ENCODE measurements around the gene CLCN2. TPM values are rescaled to one million over a fixed set of nuclear protein-coding genes. Genes with fewer than 3 reads are reported as not detected.

CLCN2 gene
- total and polyA plus RNA-seq, 2 of the 8 experiments (the other 6 are each of a cell fraction or from before 2014, with no cell fraction given), result 13.7 to 16.1 TPM

GRCh38 chr3:184359610-184360009, 1.8 kb downstream of the CLCN2 start:
- no peak overlapping the region for H2AFZ ChIP-seq (ENCODE audit: low read length)
- peak overlapping the region in 1 of 4 experiments; percentile 80; a peak in 1 of 8 replicates for H3K4me3 ChIP-seq (ENCODE audit: extremely low read depth in 1 of 4, insufficient read depth in 2 of 4, low read depth in 3 of 4, low read length in 4 of 4)
- H2BK20ac ChIP-seq (ENCODE audit: low read length), result no peak overlapping the region
- H3K23ac ChIP-seq (ENCODE audit: insufficient read length), result no peak overlapping the region
- H2BK15ac ChIP-seq (ENCODE audit: low read length), result no peak overlapping the region
- H3K23me2 ChIP-seq (ENCODE audit: low read depth, low read length), result peaks cover 22% of the 10 kb centered on the region
- H3K36me3 ChIP-seq (ENCODE audit: control insufficient read depth in 2 of 4, insufficient read depth in 4 of 4, low read length in 3 of 4), result peaks cover 4 to 28% (median 19%) of the 10 kb centered on the region in 4 experiments; a peak in 5 of 8 replicates
- TF ChIP-seq RFX5 (IDR thresholded peaks at IDR 0.05; ENCODE audit: borderline replicate concordance, low read depth, low read length) (no peak), CREB1 (IDR thresholded peaks at IDR 0.05) (no peak), HDAC2 (IDR thresholded peaks at IDR 0.05; ENCODE audit: borderline replicate concordance in 1 of 2, low read depth in 2 of 2, low read length in 2 of 2) (no peak)
- H3K9ac ChIP-seq (replicated peaks in 1 of 4; ENCODE audit: extremely low read depth in 1 of 4, low read depth in 3 of 4, low read length in 3 of 4), result no peak overlapping the region
- H3K4me2 ChIP-seq (ENCODE audit: insufficient read depth in 1 of 2, low read depth in 2 of 2, low read length in 2 of 2), result peak overlapping the region; percentile 94 to 98
- WGBS, 2 experiments (ENCODE audit: extremely low coverage in 1 of 2, insufficient coverage in 1 of 2, insufficient read length in 1 of 2, insufficient replicate concordance in 2 of 2, low coverage in 1 of 2, low lambda C conversion rate in 2 of 2, missing lambda C conversion rate in 1 of 2), result 34% methylated on average over 9 of the region's 9 CpGs; no CpG with 5 or more reads in 1 of the 2 experiments
- ChIA-PET CTCF (ENCODE audit: partially characterized antibody) (interaction anchor here (0.9 to 7.1 kb wide), 9 partner anchors 11 to 464 kb away, joined by 3 to 47 read pairs (median 4); no protein-coding TSS in a partner anchor), POLR2A (ENCODE audit: partially characterized antibody) (interaction anchor here (0.9 to 5.2 kb wide), 10 partner anchors 9 to 180 kb away, joined by 3 to 32 read pairs (median 5); no protein-coding TSS in a partner anchor)
- H3K4ac ChIP-seq (replicated peaks; ENCODE audit: insufficient read length, low read depth, low read length), result no peak overlapping the region
- no peak for DNase-seq (ENCODE audit: low read depth in 1 of 2, low spot score in 2 of 2)
- no peak overlapping the region for H4K8ac ChIP-seq (ENCODE audit: extremely low read depth, insufficient read depth, low read length)
- H2AK5ac ChIP-seq (ENCODE audit: low read depth, low read length), result no peak overlapping the region
- peak overlapping the region; percentile 75 for H4K91ac ChIP-seq (replicated peaks; ENCODE audit: insufficient read length, low read length)
- 0 out of 2 replicates have a peak, but pooled peaks cover under 1% of the 10 kb centered on the region for H3K79me1 ChIP-seq (ENCODE audit: low read depth, low read length)
- peaks cover 0 to 8% (median 3%) of the 10 kb centered on the region in 4 experiments; a peak in 3 of 7 replicates for H3K27me3 ChIP-seq (replicated peaks in 1 of 4; ENCODE audit: control insufficient read depth in 3 of 4, extremely low read depth in 1 of 4, insufficient read depth in 3 of 4, low read length in 3 of 4)
- H3K9me3 ChIP-seq (ENCODE audit: insufficient read depth in 2 of 2, low read depth in 1 of 2, low read length in 1 of 2), result no peaks in the 10 kb centered on the region
- H3K14ac ChIP-seq (ENCODE audit: insufficient read length), result no peak overlapping the region
- no peak overlapping the region for H3K56ac ChIP-seq (replicated peaks; ENCODE audit: insufficient read length, low read depth, low read length)
- peaks cover 3 to 20% (median 12%) of the 10 kb centered on the region in 4 experiments for H3K4me1 ChIP-seq (replicated peaks in 1 of 4; ENCODE audit: control insufficient read depth in 3 of 4, insufficient read depth in 4 of 4, low read length in 3 of 4)
- H3K27ac ChIP-seq (ENCODE audit: low read depth, low read length), result no peak overlapping the region
- H2BK120ac ChIP-seq (replicated peaks; ENCODE audit: low read depth, low read length), result no peak overlapping the region
- H2BK12ac ChIP-seq (ENCODE audit: low read depth, low read length), result no peak overlapping the region
- no peak overlapping the region for H2BK5ac ChIP-seq (ENCODE audit: low read depth, low read length)
- H4K20me1 ChIP-seq (replicated peaks in 1 of 2; ENCODE audit: control insufficient read depth in 1 of 2, insufficient read depth in 2 of 2, low read length in 2 of 2), result peaks cover 6 to 7% of the 10 kb centered on the region in 2 experiments
- H4K5ac ChIP-seq (ENCODE audit: insufficient read length, low read depth, low read length), result no peak overlapping the region
- no peak for FAIRE-seq
- H3K18ac ChIP-seq (ENCODE audit: extremely low read depth, low read length), result no peak overlapping the region; the same call in 1 of the 2 replicates
- H3K79me2 ChIP-seq (ENCODE audit: control insufficient read depth in 1 of 2, insufficient read depth in 2 of 2, low read length in 2 of 2), result peaks cover 0 to 10% of the 10 kb centered on the region in 2 experiments; a peak in 2 of 4 replicates
